ENCODE measurements around the gene ALDH3B1. TPM values are rescaled to one million over a fixed set of nuclear protein-coding genes. Genes with fewer than 3 reads are reported as not detected.
A peak's percentile ranks its signal among the peaks of the same experiment; 100 is the strongest.

The ALDH3B1 gene
- polyA plus RNA-seq, 1 donor (not counting 4 experiments of a cell fraction or from before 2014, with no cell fraction given), result 0.16 TPM

- peaks cover 4 to 6% of the 10 kb centered on the region in 2 experiments for H3K36me3 ChIP-seq (ENCODE audit: control insufficient read depth in 2 of 2, extremely low read depth in 1 of 2, insufficient read depth in 2 of 2, low read length in 2 of 2)
- peaks cover 7% of the 10 kb centered on the region for H3K4me1 ChIP-seq (ENCODE audit: control insufficient read depth, extremely low read depth, insufficient read depth, low read length)
- dilution Hi-C loops (cut with MboI; ENCODE audit: extremely low pct_ligation_motif_present, low sequenced_read_pairs), result no loop called here
- peaks cover 5% of the 10 kb centered on the region for H3K79me2 ChIP-seq (ENCODE audit: control insufficient read depth, insufficient read depth, low read length)
- FAIRE-seq (peak; percentile 55), DNase-seq (ENCODE audit: low read depth, low spot score) (peak; percentile 41)
- H3K9ac ChIP-seq (ENCODE audit: control insufficient read depth, extremely low read depth, insufficient read depth, low read length), result peak within 1 kb of the TSS; percentile 74
- H2AFZ ChIP-seq (ENCODE audit: control insufficient read depth, low read length), result peak within 1 kb of the TSS; percentile 83
- H3K9me3 ChIP-seq (ENCODE audit: control insufficient read depth, low read depth, low read length), result no peaks in the 10 kb centered on the region
- H3K27me3 ChIP-seq (ENCODE audit: control insufficient read depth, extremely low read depth, insufficient read depth, low read length), result no peaks in the 10 kb centered on the region
- no peaks in the 10 kb centered on the region for H4K20me1 ChIP-seq (ENCODE audit: control insufficient read depth, extremely low read depth, insufficient read depth, low read length)
- H3K4me3 ChIP-seq (ENCODE audit: control insufficient read depth in 2 of 3, extremely low read depth in 1 of 3, insufficient read depth in 2 of 3, low read depth in 1 of 3, low read length in 3 of 3), result peak within 1 kb of the TSS; percentile 68 to 84 (median 76)
- H3K27ac ChIP-seq (ENCODE audit: control insufficient read depth, insufficient read depth, low read length), result peak within 1 kb of the TSS; percentile 26
- TF ChIP-seq CTCF (optimal IDR thresholded peaks at IDR 0.05 in 1 of 3, IDR thresholded peaks at IDR 0.05 in 1 of 3, conservative IDR thresholded peaks at IDR 0.05 in 1 of 3; ENCODE audit: extremely low read depth in 1 of 3, insufficient read depth in 2 of 3, low read length in 3 of 3) (no peak), EZH2 (IDR thresholded peaks at IDR 0.05; ENCODE audit: low read length) (no peak)
- H3K9me1 ChIP-seq (ENCODE audit: control insufficient read depth, extremely low read depth, insufficient read depth, low read length), result no peaks in the 10 kb centered on the region
- peak within 1 kb of the TSS; percentile 87 for H3K4me2 ChIP-seq (ENCODE audit: control insufficient read depth, extremely low read depth, insufficient read depth, low read depth, low read length)
Measured at GRCh38 chr11:68038718-68039525, 28.8 kb downstream of the ALDH3B1 start, which contains the start of gene TCIRG1. TCIRG1 (plus strand) TSS chr11:68039025; CDS start chr11:68041272, 2,247 bp downstream.

- dilution Hi-C loops (cut with MboI; ENCODE audit: extremely low pct_ligation_motif_present, low sequenced_read_pairs), result no loop called here
- Histone ChIP-seq H3K9me3 (ENCODE audit: control insufficient read depth, low read depth, low read length) (no peaks in the 10 kb centered on the region), H3K4me1 (ENCODE audit: control insufficient read depth, extremely low read depth, insufficient read depth, low read length) (peaks cover 7% of the 10 kb centered on the region), H3K4me2 (ENCODE audit: control insufficient read depth, extremely low read depth, insufficient read depth, low read depth, low read length) (peak overlapping the region; percentile 87), H3K9me1 (ENCODE audit: control insufficient read depth, extremely low read depth, insufficient read depth, low read length) (no peaks in the 10 kb centered on the region), H3K4me3 (ENCODE audit: control insufficient read depth in 2 of 3, extremely low read depth in 1 of 3, insufficient read depth in 2 of 3, low read depth in 1 of 3, low read length in 3 of 3) (peak overlapping the region; percentile 68 to 84 (median 76)), H4K20me1 (ENCODE audit: control insufficient read depth, extremely low read depth, insufficient read depth, low read length) (no peaks in the 10 kb centered on the region), H3K79me2 (ENCODE audit: control insufficient read depth, insufficient read depth, low read length) (peaks cover 5% of the 10 kb centered on the region), H3K27me3 (ENCODE audit: control insufficient read depth, extremely low read depth, insufficient read depth, low read length) (no peaks in the 10 kb centered on the region), H3K9ac (ENCODE audit: control insufficient read depth, extremely low read depth, insufficient read depth, low read length) (peak overlapping the region; percentile 74), H2AFZ (ENCODE audit: control insufficient read depth, low read length) (no peak overlapping the region), H3K36me3 (ENCODE audit: control insufficient read depth in 2 of 2, extremely low read depth in 1 of 2, insufficient read depth in 2 of 2, low read length in 2 of 2) (peaks cover 3 to 4% of the 10 kb centered on the region in 2 experiments), H3K27ac (ENCODE audit: control insufficient read depth, insufficient read depth, low read length) (no peak overlapping the region)
- FAIRE-seq (no peak), DNase-seq (ENCODE audit: low read depth, low spot score) (no peak)
- no peak for TF ChIP-seq CTCF (optimal IDR thresholded peaks at IDR 0.05 in 1 of 3, IDR thresholded peaks at IDR 0.05 in 1 of 3, conservative IDR thresholded peaks at IDR 0.05 in 1 of 3; ENCODE audit: extremely low read depth in 1 of 3, insufficient read depth in 2 of 3, low read length in 3 of 3)
- no peak for TF ChIP-seq EZH2 (IDR thresholded peaks at IDR 0.05; ENCODE audit: low read length)
Measured at GRCh38 chr11:68039526-68040086, 29.5 kb downstream of the ALDH3B1 start.
